Suppressor macrophage treated with lipopolysaccharide for 1 hour (primary cell): ENCODE data around the gene NAA10.

Source experiments
- DNase-seq, 3 donors: peaks; one replicate each; pipeline ENCODE4 v3.0.0-alpha.2; 2020 to 2022

The NAA10 gene

DNA sequence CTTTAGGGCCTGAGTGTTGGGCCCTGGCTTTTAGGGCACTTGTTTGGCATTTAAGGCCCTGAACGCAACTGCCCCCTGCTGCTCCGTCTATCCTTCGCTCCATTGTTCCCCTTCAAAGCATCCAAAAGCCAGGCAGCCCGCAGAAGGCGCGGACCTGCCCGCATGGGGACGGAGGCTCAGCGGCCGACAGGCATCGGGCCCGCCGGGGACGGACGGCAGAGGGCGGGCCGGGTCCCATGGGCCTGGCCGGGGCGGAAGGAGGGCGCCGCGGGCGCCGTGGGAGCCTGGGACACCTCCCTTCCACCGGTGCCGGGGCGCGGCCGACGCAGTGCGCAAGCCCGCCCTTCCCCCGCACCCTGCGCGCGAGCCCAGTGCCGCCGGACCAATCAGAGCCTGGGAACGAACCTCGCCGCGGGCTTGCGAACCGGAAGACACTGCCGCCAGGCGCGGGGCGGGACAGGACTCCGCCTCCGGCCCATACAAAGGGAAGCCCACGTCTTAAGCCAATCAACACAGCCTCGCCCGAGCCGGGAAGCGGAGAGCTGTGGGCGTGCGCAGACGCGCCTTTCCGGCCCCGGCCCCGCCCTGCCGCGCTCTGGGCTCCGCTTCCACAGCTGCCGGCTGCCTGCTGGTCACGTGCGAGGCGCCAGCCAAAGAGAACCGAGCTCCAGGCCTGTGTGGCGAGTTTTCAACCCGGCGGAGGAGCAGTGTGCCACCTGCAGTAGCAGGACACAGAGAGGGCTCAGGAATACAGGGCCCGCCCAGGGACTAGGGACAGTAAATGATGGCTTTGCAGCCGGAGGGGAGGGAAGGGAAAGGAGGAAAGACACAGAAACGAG, 6.7 kb downstream of the NAA10 start:
- peak; percentile 96 to 97 (median 97) for DNase-seq

GRCh38 chrX:153927672-153927921, 7.2 kb downstream of the NAA10 start:
- no peak for DNase-seq

DNA sequence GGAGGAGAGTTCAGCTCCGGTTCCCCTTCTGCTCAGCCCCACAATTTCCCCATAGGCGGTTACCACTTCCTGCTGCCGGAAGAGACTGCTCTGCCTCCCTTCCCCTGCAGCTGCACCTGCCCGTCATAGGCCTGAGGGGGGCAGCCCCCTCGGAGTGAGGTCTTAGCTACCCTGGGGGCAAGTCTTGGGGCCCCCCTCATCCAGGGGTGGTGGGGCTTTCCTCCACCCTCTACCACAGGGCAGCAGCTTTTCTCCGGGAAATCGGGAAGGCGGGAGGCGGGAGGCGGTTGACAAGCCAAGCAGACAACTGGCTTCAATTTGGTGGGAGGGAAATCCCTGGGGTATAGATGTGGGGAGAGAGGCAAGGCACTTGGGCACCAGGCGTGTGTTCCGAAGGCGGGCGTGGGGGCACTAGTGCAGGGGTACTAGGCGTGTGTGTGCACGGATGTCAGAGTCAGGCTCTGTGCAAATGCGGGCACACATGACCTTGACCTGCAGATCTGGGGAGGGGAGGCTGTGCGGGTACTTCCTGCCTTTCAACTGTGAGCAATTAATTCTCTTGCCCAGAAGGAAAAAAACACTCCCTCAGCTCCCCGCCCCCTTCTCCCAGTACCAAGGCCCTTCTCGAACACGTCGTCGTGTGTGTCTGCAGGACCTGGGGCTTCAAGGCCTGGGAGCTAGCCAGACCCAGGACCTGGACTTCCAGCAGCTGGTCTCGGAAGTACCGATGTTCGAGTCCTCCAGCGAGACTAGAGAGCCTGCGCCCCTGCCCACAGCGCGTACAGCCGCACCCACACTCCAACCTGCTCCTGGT, 7.8 kb downstream of the NAA10 start:
- DNase-seq, result peak; percentile 72 to 83 (median 81)

DNA sequence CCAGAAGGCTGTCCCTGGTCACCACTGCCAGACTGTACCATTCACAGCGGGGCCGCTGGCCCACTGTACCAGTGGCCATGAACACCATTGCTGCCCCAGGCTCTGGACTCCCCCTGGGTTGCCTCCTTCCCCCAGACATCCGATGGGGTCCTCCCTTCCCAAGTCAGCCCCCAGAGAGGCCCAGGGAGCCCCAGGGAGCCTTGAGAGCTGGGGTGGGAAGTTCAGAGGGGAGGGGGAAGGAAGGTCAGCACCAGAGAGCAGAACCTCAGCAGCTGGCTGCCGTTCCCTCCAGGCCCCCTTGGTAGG, 8.3 kb downstream of the NAA10 start:
- no peak for DNase-seq

GRCh38 chrX:153925739-153926551, 8.9 kb downstream of the NAA10 start, which contains the start of gene ARHGAP4:
Gene ARHGAP4, minus strand, starts transcription at chrX:153926264. Its CDS starts 62 bp downstream, at chrX:153926202.
- peak; percentile 40 to 70 (median 51) for DNase-seq

GRCh38 chrX:153925387-153925738, 9.5 kb downstream of the NAA10 start:
- DNase-seq, result peak in 1 of 3 donors; percentile 36

DNA sequence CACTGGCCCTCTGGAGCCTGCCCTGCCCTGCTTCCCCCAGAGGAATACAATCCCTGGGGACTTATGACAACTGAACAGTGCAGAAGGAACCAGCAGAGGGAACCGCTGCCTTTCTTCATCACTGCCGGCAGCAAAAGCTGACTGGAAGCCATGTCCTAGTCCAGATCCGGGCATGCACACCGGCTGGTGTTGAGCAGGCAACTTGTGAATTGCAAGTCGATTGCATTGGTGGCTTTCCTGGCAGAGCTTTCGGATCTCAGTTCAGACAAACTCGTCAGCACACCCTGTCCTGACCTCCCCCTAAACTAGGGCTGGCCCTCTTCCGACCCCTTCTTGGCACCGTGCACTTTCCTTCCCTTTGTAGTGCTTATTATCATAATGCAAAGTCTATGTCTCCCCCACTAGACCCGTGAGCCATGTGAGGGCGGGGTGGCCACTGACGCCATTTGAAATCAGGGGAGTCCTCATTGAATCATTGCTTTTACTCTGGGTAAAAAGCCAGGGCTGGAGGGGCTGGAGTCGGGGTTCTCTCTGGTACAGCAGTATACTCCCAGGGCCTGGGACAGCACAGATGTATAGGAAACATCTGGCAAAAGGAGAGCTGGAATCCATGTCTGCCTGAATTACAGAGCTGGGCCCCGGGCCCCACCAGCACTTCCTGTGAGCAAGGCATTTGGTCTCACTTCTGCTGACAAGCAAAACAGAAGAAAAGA, 10.5 kb downstream of the NAA10 start:
- DNase-seq, result peak; percentile 70 to 75 (median 71)

GRCh38 chrX:153922932-153923857, 11.6 kb downstream of the NAA10 start:
- DNase-seq, result peak in 1 of 3 donors; percentile 40

GRCh38 chrX:153921511-153922446, 13.1 kb downstream of the NAA10 start:
- no peak for DNase-seq

GRCh38 chrX:153921070-153921469, 13.8 kb downstream of the NAA10 start:
- no peak for DNase-seq

DNA sequence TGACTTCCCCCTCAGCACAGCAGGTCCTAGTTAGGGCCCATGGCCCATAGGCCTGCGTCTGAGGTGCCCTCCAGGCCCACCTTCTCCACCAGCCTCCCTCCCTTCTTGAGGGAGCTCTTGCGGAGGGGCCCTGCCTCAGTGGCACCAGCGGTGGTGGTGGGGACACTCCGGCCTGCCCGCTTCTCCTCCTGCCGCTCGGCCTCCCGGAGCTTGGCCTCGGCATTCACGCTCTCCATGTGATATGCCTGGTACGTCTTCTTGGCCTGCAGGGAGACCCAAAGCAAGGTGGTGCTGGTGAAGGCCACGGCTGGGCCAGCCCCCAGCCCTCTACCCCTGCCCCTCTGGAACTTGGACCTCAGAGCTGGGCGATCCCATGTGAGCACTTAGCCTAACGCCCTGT, 14.3 kb downstream of the NAA10 start:
- no peak for DNase-seq

DNA sequence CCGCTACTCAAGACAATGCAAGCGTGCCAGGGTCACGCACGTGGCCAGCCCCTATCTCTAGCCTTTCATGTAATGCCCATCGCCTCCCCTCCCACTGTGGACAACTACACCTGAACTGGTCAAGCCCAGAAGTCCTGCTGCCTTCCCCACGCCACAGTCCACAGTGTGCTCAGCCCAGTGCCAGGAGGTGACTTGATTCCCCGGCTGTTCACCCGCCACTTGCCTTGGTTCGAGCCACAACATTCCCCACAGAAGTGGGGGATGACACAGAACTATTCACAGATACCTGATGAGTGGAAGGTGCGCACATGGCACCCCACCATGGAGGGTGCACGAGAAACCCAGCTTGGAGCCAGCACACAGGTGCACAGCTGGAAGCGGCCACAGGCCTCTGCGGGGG, 15.6 kb downstream of the NAA10 start:
- no peak for DNase-seq

GRCh38 chrX:153917869-153918268, 17.0 kb downstream of the NAA10 start:
- no peak for DNase-seq

GRCh38 chrX:153913701-153914100, 21.1 kb downstream of the NAA10 start:
- no peak for DNase-seq

GRCh38 chrX:153913211-153913610, 21.6 kb downstream of the NAA10 start:
- no peak for DNase-seq

DNA sequence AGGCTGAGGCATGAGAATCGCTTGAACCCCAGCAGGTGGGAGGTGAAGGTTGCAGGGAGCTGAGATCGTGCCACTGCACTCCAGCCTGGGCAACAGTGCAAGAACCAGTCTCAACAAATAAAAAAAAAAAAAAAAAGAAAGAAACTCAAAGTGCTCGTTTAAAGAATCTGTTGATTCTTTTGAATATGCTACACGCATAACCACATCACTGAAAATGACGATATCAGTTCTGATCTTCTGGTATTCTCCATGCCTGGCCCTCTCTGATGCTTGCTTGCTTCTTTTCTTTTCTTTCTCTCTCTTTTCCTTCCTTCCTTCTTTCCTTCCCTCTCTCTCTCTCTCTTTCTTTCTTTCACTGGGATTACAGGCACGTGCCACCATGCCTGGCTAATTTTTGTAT, 23.0 kb downstream of the NAA10 start:
- DNase-seq, result no peak

- DNase-seq, result no peak
Observed at GRCh38 chrX:153910446-153910845, 24.4 kb downstream of the NAA10 start.

DNA sequence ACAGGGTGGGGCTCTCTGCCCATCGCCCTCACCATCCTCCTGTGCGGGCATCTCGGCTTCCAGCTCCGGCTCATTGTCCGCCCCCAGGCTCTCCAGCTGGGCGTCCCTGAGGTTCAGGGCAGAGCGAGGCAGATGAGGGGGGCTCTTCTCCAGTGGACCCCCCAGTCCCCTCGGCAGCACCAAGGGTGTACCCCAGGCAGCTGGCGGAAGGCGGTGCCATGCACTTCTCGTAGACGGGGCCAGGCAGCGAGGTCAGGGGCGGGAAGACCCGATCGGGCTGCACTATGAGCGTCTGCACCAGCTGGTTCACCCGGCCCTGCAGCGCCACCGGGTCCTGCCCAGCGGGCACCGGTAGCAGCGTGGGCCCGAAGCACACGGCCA, 24.9 kb downstream of the NAA10 start:
- DNase-seq, result no peak

DNA sequence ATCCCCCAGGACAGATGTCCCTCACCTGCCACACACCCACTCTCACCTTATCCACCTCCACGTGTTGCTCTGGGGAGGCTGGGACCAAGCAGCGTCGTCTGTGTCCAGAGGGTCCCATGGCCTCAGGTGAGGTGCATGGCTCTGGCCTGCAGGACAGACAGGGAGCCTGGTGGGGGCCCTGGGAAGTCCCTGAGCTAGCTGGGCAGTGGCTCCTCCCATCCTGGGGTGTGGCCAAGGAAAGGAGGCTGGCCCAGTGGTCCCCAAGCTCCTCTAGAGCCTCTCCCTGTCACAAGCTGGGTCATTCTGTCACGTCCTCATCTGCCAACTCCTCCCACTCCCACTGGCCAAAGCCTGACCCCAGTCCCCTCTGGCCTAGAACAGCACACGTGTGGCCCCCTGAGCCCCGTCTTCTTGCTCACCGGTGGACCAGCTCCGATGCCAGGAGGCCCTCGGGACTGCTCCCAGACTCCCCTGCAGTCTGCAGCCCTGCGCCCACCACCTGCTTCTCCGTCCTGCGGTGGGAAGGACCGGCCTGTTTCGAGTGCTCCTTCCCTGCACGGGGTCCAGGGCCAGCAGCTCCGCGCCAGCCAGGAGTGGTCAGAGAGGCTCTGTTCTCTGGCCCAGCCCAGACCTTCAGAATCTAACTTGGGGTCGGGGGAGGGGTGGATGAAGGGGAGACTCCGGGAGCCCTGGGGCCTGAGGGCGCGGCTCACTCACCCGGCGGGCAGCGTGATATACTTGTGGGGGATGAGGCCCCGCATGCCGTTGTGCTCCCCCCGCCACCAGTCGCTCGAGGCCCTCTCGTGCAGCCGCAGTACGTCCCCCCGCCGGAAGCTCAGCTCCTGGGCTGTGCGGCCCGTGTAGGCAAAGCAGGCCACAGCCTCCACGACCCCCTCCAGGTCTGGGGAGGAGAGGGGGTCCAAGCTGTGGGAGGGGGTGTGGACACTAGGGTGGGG, 25.5 kb downstream of the NAA10 start:
- DNase-seq, result peak in 2 of 3 donors; percentile 30 to 39
